HepG2 (cell line): ENCODE results near the gene TBC1D1. TPM values are rescaled to one million over a fixed set of nuclear protein-coding genes. Genes with fewer than 3 reads are reported as not detected.

Source experiments
- ADNP ChIP-seq: sonication (generic); formaldehyde crosslinking; IDR thresholded peaks from 2 replicates; pipeline ENCODE4 v1.4.0; 2020; ENCODE audit warnings: missing genetic modification reagents
- CCDC6 ChIP-seq: sonication (generic); formaldehyde crosslinking; IDR thresholded peaks from 2 replicates; pipeline ENCODE4 v1.8.1; 2022; ENCODE audit warnings: mild to moderate bottlenecking, missing genetic modification reagents, moderate library complexity
- ISL2 ChIP-seq: sonication (generic); formaldehyde crosslinking; IDR thresholded peaks from 2 replicates; pipeline ENCODE4 v1.5.0; 2020; ENCODE audit warnings: missing genetic modification reagents
- MIER3 ChIP-seq: IDR thresholded peaks from 2 replicates; pipeline ENCODE4 v1.6.1; 2016; ENCODE audit warnings: missing compliant biosample characterization, borderline replicate concordance
- MXI1 ChIP-seq: IDR thresholded peaks from 3 replicates; pipeline ENCODE4 v1.6.1; 2012; ENCODE audit warnings: low read depth, low read length, inconsistent platforms, borderline replicate concordance
- ZBTB40 ChIP-seq, 2 experiments: fragments of 450-650 bp in 1 of 2; sonication (generic) in 1 of 2; formaldehyde crosslinking in 1 of 2; IDR thresholded peaks; 2 replicates each; pipeline versions ENCODE4 v1.6.1 to v1.8.0; 2016 to 2022; ENCODE audit warnings: antibody characterized with exemption in 1 of 2, mild to moderate bottlenecking in 1 of 2, missing genetic modification reagents in 1 of 2
- ZFP36L1 ChIP-seq: sonication (generic); formaldehyde crosslinking; IDR thresholded peaks from 2 replicates; pipeline ENCODE4 v1.8.0; 2022; ENCODE audit warnings: mild to moderate bottlenecking, missing genetic modification reagents, moderate library complexity
- ZNF383 ChIP-seq: sonication (generic); formaldehyde crosslinking; IDR thresholded peaks from 2 replicates; pipeline ENCODE4 v1.4.0; 2020; ENCODE audit warnings: missing genetic modification reagents, mild to moderate bottlenecking, borderline replicate concordance
- ZNF569 ChIP-seq: sonication (generic); formaldehyde crosslinking; IDR thresholded peaks from 2 replicates; pipeline ENCODE4 v1.5.0; 2020; ENCODE audit warnings: mild to moderate bottlenecking, missing genetic modification reagents, moderate library complexity, borderline replicate concordance
- ZNF713 ChIP-seq: sonication (generic); formaldehyde crosslinking; IDR thresholded peaks from 2 replicates; pipeline ENCODE4 v1.4.0; 2020; ENCODE audit warnings: mild to moderate bottlenecking, missing genetic modification reagents
- ZSCAN20 ChIP-seq: sonication (generic); formaldehyde crosslinking; IDR thresholded peaks from 2 replicates; pipeline ENCODE4 v1.4.0; 2020; ENCODE audit warnings: missing genetic modification reagents, mild to moderate bottlenecking, borderline replicate concordance
- polyA plus RNA-seq, 8 experiments: library from polyadenylated mRNA; depleted of rRNA in 3 of 8; stranded (reverse) in 7 of 8; unstranded in 1 of 8; fragments of >200 nt; fragmentation: Illumina TruSeq in 4 of 8; extraction: Trizol in 4 of 8; gene quantifications; 2 replicates each; pipeline versions ENCODE4 v1.2.1 to v1.2.3, GENCODE V29; 2011 to 2016; ENCODE audit warnings: low read depth in 4 of 8, missing spikeins in 1 of 8, mixed read lengths in 1 of 8; ENCODE audit not compliant: insufficient read depth in 1 of 8
- total RNA-seq, 5 experiments: library from RNA; depleted of rRNA; stranded (reverse); fragments of >200 nt; fragmentation: Illumina TruSeq; extraction: Trizol; gene quantifications; 2 replicates each; pipeline ENCODE4 v1.2.3, GENCODE V29; 2016; ENCODE audit warnings: low read depth in 1 of 5

TBC1D1 gene
- total and polyA plus RNA-seq, 2 of the 13 experiments (the other 11 are each of a cell fraction or from before 2014, with no cell fraction given) = 37.3 to 62.8 TPM

GRCh38 chr4:38132843-38133662 is 242.2 kb downstream of the TBC1D1 start (continued):
- TF ChIP-seq ZBTB40 (IDR thresholded peaks at IDR 0.05) (no peak), ZBTB40 (CRISPR knock-in tag; IDR thresholded peaks at IDR 0.05) (peak; percentile 44; the same call in 1 of the 2 replicates), MXI1 (peak; percentile 39; the same call in 1 of the 3 replicates), ZNF383 (CRISPR knock-in tag) (no peak), ADNP (CRISPR knock-in tag) (no peak), ZFP36L1 (CRISPR knock-in tag) (peak; percentile 72; the same call in 1 of the 2 replicates), ZNF569 (CRISPR knock-in tag) (peak; percentile 83; the same call in 1 of the 2 replicates), CCDC6 (CRISPR knock-in tag) (0 out of 2 replicates have a peak, but pooled peaks have one; percentile 69), MIER3 (CRISPR knock-in tag) (peak; percentile 99), ISL2 (CRISPR knock-in tag) (peak; percentile 100), ZSCAN20 (CRISPR knock-in tag) (no peak), ZNF713 (CRISPR knock-in tag) (no peak)
